Esophagus mucosa (tissue), 1 donor: ENCODE measurements around the gene AKT3. TPM values are rescaled to one million over a fixed set of nuclear protein-coding genes. Genes with fewer than 3 reads are reported as not detected.
"Not testable (repeated sequence)": the region's sequence is repeated elsewhere in the genome, so short reads cannot be mapped to it uniquely, and the experiment has no call there.

Experiments used
- ATAC-seq: fragments of 200-7000 bp; cut with Tn5 transposase; one replicate; pipeline ENCODE4 v1.9.1; 2020
- total RNA-seq: library from RNA; stranded (reverse); gene quantifications from one replicate; pipeline ENCODE4 v1.2.4, GENCODE V29; 2023
- donor health status: DM: yes; HTN: yes; CAD: no.

AKT3 gene
- total RNA-seq, 1 donor from 2014 or later, result 4.1 TPM

DNA sequence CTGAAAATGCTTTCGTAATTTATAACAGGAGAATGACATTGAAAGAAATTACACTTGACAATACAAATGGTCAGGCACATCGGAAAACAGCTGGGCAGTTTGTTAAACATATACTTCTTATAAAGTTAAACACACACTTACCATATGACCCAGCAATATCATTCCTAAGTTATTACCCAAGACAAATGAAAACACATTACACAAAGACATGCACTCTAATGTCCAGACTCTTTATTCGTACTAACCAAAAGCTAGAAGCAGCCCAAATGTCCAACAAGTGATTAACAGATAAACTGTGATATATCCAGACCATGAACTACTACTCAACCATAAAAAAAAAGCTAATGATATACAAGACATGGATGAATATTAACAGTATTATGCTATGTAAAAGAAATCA, 8.5 kb downstream of the AKT3 start:
- no peak for ATAC-seq

DNA sequence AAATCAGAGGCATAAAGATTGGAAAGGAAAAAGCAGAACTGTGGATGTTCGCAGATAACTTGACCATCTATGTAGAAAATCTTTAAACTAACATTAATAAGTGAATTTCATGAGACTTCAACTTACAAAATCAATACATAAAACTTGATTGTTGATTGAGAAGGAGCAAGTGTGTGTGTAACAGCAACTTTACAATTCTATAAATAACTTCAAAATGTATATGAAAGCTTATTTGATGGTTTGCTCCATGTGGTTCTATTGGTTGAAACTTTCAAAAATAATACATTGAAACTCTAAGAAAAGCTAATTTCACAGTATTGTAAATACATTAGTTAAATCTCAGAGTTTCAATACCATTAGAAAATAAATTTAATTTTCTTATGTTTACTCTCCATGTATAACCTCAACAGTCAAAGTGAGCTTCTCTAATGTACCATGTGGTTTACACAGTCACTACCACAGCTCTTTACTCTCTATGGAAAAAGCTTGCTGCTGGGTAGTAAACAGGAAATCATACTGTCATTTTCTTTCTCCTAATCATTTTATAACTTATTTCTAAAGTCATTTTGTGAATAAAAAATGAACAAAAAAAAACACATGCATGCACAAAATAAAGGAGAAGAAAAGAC, 12.0 kb downstream of the AKT3 start:
- no peak for ATAC-seq

DNA sequence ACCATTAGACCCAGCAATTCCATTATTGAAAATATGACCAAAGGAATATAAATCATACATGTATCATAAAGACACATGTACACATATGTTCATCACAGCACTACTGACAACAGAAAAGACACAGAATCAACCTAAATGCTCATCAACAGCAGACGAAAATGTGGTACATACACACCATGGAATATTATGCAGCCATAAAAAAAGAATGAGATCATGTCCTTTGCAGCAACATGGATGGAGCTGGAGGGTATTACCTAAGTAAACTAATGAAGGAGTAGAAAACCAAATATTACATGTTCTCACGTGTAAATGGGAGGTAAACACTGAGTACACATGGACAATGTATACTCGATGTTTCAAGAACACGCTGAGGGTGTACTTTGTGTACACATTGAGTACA, 15.9 kb downstream of the AKT3 start:
- no peak for ATAC-seq

DNA sequence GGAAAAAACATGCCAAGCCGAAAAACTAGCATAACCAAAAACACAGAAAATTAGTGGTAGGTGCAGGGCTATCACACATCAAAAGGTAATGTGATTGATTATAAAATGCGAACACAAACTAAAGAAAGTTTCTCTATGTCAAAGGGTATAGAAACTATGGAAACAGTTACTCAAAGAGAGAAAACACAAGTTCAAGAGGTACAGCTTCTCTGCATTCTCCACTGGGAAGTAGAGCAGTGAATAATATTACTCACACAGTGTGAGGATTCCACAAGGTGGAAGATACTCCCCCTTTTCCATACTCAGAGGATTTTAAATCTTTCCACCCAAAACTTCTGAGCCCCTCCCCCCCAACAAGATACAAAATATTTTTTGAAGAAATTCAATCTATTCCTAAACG, 18.6 kb downstream of the AKT3 start:
- no peak for ATAC-seq

DNA sequence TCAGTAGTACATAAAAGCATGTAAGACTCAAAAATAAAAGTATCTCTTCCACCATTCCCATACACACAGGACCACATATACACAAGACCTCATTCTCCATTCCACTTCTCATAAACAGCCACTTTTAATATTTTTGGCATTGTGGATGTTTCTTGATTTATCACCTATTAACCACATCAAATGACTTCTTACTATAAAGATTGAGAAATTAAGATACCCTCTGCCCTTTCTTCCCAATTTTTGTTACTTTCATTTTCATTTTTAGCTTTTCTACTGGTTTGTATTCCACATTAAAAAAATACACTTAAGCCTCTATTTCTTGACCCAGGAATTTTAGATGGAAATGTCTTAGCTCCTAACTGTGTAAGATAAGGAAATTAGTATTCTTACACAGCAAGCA, 22.8 kb downstream of the AKT3 start:
- ATAC-seq, result no peak

DNA sequence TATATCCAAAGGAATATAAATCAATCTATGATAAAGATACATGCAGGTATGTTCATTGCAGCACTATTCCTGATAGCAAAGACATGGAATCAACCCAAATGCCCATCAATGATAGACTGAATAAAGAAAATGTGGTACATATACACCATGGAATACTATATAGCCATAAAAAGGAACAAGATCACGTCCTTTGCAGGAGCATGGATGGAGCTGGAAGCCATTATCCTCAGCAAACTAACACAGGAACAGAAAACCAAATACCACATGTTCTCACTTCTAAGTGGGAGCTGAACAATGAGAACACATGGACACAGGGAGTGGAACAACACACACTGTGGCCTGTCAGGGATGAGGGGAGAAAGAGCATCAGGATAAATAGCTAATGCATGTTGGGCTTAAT, 25.1 kb downstream of the AKT3 start:
- not testable (repeated sequence) for ATAC-seq

DNA sequence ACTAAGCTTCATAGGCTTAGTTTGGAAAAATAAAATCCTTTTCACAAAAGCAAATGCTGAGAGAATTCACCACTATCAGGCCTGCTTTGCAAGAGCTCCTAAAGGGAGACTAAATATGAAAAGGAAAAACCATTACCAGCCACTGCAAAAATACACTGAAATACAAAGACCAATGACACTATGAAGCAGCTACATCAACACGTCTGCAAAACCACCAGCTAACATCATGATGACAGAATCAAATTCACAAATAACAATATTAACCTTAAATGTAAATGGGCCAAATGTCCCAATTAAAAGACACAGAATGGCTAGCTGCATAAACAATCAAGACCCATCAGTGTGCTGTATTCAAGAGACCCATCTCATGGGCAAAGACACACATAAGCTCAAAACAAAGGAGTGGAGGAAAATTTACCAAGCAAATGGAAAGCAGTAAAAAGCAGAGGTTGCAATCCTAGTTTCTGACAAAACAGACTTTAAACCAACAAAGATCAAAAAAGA, 28.8 kb downstream of the AKT3 start:
- ATAC-seq, result no peak

DNA sequence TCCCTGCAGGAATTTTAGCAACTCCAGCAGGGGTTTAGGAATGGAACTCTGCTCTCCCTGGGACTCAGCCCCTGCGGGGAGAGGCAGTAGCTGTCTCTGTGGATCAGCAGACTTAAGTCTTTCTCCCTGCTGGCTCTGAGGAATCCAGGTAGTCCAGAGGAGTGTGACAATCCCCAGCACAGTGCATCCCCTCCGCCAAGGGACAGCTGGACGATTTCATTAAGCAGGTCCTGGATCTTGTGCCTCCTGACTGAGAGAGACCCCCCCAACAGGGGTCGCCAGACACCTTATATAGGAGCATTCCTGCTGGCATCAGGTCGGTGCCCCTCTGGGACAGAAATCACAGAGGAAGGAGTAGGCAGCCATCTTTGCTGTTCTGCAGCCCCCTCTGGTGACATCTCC, 30.6 kb downstream of the AKT3 start:
- no peak for ATAC-seq

DNA sequence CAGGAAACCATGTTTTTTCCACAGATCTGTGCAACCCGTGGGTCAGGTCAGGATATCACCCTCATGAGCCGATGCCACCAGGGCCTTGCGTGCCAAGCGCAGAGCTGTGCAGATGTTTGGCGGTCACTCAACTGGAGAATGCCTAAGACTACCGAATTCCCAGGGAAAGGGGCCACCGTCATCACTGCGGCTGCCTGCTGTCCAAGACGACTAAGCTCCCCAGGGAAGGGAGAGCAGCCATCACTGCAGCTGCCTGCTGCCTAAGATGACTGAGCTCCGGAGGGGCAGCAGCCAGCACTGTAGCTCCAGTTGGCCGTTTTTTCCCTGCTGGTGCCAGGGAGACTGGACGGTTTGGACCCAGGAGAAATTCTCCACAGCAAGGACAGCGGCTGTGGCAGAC, 31.1 kb downstream of the AKT3 start:
- ATAC-seq, result no peak

DNA sequence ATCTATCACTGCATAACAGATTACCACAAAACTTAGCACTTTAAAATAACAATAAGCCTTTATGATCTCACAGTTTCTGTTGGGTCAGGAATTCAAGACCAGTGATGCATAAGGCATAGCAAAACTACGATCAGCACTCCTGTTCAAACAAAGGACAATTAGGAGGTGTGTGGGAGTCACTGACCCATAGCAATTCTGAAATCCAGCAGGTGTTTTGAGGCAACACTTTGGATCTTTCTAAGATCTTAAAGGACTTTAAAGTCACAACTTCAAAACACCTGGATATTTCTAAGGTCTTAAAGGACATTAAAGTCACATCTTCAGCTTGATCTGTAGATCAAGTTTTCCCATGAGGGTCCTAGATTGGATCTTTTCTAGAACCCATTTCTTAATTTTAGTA, 35.3 kb downstream of the AKT3 start:
- no peak for ATAC-seq

DNA sequence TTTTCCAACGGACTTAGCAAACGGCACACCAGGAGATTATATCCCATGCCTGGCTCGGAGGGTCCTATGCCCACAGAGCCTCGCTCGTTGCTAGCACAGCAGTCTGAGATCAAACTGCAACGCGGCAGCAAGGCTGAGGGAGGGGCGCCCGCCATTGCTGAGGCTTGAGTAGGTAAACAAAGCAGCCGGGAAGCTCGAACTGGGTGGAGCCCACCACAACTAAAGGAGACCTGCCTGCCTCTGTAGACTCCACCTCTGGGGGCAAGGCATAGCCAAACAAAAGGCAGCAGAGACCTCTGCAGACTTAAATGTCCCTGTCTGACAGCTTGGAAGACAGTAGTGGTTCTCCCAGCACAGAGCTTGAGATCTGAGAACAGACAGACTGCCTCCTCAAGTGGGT, 42.7 kb downstream of the AKT3 start:
- not testable (repeated sequence) for ATAC-seq

DNA sequence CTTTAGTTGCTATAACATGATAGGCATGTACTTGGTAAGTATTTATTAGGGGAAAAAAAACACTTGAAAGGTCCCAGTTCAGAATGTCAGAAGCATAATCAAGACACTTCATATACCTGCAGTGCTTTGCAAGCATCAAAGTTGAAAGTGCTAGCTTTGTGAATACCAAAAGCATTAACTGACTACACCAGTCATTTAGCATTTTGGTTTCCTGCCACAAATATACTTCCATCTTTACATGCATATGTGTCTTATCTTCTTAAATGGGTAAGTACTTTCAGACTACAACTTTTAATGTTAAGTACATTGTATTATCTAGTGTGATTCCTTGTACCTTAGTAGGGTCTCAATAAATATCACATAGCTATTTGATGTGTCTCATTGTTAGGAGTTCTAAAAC, 43.7 kb downstream of the AKT3 start:
- ATAC-seq, result no peak

DNA sequence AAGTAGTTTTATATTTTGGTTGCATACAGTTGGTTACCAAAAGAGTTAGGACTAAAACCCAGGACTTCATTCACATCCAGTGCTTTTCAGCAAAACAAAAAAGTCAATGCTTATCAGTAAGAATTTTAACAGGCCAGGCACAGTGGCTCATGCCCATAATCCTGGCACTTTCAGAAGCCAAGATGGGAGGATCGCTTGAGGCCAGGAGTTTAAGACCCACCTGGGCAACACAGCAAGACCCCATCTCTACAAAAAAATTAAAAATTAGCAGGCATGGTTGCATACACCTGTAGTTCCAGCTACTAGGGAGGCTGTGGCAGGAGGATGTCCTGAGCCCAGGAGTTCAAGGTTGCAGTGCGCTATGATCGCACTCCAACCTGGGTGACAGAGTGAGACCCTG, 47.3 kb downstream of the AKT3 start:
- ATAC-seq, result no peak

DNA sequence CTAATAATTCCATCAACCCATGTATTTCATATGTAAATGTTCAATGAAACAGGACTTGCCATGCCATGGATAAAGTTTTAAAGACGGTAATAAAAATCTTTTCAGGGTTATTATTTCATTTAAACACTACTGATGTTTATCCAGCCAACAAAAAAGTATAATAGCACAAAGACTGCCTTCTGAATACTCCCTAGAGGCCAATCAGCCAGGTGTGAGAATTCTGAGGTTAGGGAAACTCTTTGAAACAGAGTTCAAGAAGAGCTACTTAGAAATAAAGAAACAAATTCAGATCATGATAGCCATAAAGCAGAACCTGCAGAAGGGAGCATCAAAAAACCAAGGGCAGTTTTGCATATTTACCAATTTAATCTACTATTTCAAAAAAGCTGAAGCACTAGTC, 48.7 kb downstream of the AKT3 start:
- no peak for ATAC-seq

DNA sequence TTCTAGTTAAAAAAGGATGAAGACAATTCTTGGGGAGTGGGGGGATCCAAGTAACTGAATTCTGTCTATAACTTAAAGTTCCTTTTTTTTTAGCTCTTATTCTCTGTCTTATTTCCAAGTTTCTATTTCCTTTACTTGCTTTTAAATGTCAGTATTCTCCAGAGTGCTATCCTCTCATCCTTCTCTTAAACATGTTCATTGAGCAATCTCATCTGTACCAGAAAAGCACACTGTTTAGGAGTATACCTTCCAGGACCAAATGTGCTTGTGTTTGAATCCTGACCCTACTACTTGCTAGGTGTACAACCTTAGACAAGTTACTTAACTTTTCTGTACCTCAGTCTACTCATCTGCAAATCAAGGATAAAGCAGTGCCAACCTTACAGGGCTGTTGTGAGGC, 50.1 kb downstream of the AKT3 start:
- ATAC-seq, result no peak

DNA sequence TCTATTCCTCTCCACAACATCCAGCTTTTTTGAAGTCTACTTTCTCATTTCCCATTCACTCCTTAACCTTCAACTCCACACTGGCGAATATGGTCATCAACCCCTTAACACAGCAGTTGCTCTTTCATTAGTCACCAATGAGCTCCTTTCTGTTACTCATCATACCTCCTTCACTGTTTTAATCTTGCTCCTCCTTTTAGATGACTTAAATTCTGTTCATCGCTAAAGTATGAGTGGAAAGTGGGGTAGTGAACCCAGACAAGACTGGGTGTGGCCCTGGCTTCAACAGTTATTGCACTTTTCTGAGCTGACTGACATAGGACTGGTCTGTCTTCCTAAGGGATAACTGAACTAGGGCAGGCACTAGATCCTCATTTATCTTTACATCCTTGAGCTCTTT, 51.3 kb downstream of the AKT3 start:
- ATAC-seq, result no peak

DNA sequence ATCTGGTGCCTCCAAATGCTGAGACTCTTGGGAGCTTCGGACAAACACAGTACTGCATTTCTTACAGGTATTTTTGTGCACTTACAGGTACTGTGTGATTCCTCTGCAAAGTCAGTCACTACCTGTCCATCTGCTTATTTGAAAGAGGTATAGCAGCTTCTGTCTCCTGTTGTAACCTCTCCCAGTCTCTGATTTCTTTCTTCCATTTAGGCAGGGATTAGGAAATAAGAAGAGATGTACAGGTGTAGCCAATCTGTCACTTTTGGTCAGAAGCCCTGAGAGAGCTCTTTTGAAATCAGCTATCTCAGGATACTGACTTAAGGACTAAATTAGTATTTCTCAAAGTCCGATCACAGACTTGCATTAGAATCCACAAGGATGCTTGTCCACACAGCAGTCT, 54.0 kb downstream of the AKT3 start:
- ATAC-seq, result no peak

DNA sequence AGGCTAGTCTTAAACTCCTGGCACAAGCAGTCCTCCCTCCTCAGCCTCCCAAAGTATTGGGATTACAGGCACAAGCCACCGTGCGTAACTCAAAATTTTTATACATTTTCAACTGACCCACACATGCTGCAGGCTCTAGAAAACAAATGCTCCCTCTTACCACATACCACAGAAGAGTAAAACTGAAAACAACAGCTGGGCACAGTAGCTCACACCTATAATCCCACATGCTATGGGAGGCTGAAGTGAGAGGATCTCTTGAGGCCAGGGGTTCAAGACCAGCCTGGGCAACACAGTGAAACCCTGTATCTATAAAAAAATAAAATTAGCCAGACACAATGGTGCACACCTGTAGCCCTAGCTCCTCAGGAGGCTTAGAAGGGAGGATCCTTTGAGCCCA, 56.7 kb downstream of the AKT3 start:
- ATAC-seq, result no peak

DNA sequence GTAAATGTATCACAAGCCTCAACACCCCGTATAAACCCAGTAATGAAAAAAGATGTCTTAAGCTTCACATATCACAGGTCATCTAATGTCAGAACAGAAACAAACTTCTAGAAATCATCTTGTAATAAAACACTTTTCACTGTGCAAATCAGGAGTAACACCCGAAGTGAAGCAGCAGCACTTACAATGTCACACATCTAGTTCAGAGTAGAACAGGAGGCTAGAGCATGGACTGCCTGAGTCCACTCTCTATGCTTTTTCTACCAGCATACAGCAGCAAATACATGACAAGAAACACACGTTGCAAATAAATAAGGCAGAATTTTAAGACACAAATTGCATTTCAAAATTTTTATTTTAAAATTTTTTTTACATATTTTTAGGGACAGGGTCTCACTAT, 57.2 kb downstream of the AKT3 start:
- ATAC-seq, result no peak

DNA sequence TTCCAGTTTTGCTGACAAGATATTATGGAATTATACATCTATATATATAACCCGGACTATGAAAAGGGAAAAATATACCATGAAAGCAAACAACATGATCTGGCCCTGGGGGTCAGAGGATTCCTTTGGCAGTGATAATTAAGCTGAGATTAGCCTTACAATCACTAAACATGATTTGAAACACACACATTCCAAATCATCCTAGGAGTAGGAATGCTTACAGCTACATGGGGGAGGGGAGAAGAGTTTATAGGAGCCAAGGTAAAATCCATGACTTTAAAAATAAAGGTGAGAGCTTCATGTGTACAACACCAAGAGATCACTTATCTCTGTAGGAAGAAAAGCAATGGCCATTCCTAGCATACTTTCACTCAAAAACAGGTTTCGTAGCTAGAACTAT, 57.6 kb downstream of the AKT3 start:
- no peak for ATAC-seq

DNA sequence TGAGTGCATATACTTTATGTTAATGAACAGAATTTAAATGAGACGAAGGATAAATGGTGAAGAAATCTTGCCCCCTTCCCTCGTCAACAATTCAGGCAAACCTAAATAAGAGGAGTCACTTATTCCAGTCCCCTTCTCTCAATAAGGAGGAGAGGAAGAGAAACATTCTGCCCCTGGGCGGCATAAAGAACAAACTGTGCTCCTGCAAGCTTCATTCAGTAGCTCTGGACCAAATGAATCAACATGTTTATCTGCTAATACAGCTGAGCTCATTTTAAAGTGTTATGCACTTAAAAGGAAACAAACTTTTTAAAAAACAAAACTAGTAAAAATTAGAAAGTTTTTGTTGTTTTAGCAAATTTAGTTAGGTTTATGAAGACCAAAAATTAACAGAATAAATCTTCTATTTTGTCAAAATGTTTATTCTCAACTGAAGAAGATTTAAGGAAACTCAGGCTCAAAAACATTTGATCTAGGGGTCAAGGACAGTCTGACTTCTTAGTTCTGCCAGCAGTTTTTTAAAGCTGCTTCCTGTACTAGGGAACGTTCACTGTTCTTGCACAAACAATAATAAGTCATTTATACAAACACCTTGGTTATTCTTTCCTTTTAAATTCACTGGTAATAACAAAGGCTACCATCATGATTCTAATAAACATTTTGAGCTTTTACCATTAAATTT, 58.3 kb downstream of the AKT3 start:
- no peak for ATAC-seq

DNA sequence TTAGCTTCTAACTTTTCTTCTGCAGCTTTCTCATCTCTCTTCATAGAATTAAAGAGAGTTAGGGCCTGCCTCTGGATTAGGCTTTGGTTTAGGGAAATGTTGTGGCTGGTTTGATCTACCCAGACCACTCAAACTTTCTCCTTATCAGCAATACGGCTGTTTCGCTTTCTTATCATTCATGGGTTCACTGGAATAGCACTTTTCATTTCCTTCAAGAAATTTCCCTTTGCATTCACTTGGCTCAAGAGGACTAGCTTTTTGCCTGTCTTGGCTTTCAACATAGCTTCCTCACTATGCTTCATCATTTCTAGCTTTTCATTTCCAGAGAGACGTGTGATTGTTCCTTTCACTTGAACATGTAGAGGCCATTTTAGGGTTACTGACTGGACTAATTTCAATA, 59.6 kb downstream of the AKT3 start:
- ATAC-seq, result no peak

DNA sequence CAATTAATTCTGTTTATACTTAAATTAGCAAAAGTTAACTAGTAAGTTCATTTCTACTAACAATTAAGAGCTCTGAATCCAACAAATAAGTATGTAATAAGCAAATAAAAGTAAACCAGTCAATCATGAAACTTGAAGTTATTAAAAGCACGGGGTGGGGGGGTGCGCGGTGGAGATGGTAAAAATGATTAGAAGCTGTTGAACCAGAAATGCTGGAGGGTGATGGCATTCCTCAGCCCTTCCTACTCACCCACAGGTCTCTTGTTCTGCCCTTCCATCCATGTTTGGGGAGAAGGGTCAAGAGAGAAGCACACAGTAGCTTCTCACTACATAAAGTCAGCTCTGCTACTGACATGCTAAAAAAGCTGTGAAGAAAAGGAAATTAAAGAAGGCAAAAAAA, 63.5 kb downstream of the AKT3 start:
- ATAC-seq, result no peak

DNA sequence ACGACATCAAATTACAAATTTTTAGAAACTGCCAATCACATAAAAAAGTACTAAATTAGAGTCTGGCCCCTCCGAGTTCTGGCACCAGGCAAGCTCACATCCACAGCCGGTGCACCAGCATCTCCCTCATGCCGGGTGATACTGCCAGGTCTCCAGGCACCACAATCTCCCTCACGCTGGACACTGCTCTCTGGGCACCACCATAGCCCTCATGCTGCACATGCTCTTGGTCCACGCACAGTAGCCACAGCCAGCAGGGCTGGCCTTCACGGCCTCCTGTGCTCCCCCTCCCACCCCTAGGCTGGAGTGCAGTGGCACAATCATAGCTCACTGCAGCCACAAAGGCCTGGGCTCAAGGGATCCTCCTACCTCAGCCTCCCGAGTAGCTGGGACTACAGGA, 65.5 kb downstream of the AKT3 start:
- no peak for ATAC-seq

DNA sequence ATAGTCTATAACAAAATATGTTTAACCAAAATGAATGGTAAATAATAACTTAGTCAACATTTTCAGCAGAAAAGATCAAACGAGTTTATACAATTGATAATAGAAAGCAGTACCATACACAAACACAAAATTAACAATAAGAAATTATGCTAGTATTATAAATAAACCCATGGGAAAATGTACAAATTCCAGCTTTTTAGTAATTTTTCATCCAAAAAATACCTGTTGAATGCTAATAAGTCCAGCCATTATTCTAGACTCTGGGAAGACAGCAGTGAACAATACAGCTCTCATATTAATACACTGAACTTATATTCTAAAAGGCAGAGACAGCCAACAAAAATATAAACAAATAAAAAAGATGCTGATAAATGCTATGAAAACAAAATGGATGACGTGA, 66.3 kb downstream of the AKT3 start:
- no peak for ATAC-seq
